ENCODE data around the gene TTC16. TPM values are rescaled to one million over a fixed set of nuclear protein-coding genes. Genes with fewer than 3 reads are reported as not detected.

TTC16 gene
- total RNA-seq, 1 experiment from 2014 or later, result 0.26 TPM

DNA sequence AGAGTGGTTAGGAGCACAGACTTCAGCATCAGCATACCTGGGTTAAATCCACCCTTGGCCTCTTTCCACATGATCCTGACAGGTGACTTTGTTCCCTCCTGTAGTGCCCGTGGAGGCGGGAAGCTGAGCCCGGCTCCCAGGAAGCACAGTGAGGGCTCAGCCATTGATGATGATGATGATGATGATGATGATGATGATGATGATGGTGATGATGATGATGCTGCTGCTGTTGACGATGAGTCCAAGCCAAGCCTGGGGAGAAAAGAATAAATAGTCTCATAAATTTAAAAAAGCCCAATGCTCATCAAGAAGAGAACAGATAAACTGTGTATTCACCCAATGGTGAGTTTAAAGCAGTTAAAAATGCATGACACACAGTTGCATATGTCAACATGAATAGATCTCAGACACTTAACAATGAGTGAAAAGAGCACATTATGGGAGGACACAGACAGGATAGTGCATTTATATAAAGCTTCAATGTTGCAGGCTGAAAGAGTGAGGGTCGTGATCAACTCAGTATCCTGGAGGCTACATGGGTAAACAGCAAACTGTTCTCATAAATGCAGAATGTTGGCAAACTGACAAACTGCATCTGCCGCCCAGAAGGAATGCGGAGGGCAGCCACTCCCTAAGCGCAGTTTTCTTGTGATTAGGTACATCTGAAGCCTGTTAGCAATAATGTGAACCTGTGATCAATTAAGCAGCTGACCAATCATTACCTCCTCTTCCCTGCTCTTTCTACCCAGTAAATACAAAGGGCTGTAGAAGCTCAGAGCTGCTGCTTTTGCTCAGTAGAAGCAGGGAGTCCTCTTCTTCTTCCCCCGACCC lies 20.8 kb upstream of the TTC16 start:
- H4K20me1 ChIP-seq (ENCODE audit: insufficient read depth), result no peaks in the 10 kb centered on the region
- H3K4me2 ChIP-seq, result no peak overlapping the region
- intact Hi-C loops (cut with micrococcal nuclease; ENCODE audit: unreplicated experiment), result no loop called here
- no peak overlapping the region for H3K4me3 ChIP-seq
- H3K4me1 ChIP-seq (replicated peaks; ENCODE audit: insufficient read depth), result peaks cover 4% of the 10 kb centered on the region
- ChIA-PET CTCF (no interaction called here), POLR2A (ENCODE audit: unreplicated experiment) (no interaction called here)
- H3K36me3 ChIP-seq (ENCODE audit: low read depth), result no peaks in the 10 kb centered on the region
- no peaks in the 10 kb centered on the region for H3K79me2 ChIP-seq (ENCODE audit: low read depth)
- no TSS peak for BruUV-seq (replicated peaks)
- H2AFZ ChIP-seq, result no peak overlapping the region
- no peaks in the 10 kb centered on the region for H3K9me2 ChIP-seq (ENCODE audit: insufficient read depth)
- H3K27me3 ChIP-seq (ENCODE audit: insufficient read depth, low read depth), result no peaks in the 10 kb centered on the region
- H3K27ac ChIP-seq, result no peak overlapping the region
- TF ChIP-seq EZH2 (IDR thresholded peaks at IDR 0.05; ENCODE audit: low read depth), result no peak
- TF ChIP-seq, protein P1, sequence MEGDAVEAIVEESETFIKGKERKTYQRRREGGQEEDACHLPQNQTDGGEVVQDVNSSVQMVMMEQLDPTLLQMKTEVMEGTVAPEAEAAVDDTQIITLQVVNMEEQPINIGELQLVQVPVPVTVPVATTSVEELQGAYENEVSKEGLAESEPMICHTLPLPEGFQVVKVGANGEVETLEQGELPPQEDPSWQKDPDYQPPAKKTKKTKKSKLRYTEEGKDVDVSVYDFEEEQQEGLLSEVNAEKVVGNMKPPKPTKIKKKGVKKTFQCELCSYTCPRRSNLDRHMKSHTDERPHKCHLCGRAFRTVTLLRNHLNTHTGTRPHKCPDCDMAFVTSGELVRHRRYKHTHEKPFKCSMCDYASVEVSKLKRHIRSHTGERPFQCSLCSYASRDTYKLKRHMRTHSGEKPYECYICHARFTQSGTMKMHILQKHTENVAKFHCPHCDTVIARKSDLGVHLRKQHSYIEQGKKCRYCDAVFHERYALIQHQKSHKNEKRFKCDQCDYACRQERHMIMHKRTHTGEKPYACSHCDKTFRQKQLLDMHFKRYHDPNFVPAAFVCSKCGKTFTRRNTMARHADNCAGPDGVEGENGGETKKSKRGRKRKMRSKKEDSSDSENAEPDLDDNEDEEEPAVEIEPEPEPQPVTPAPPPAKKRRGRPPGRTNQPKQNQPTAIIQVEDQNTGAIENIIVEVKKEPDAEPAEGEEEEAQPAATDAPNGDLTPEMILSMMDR (conservative IDR thresholded peaks at IDR 0.05), result no peak
- H3F3A ChIP-seq (ENCODE audit: insufficient read depth, low read depth), result no peaks in the 10 kb centered on the region
- DNase-seq, result no peak
- H3K9me3 ChIP-seq (ENCODE audit: insufficient read depth, low read depth), result no peaks in the 10 kb centered on the region

DNA sequence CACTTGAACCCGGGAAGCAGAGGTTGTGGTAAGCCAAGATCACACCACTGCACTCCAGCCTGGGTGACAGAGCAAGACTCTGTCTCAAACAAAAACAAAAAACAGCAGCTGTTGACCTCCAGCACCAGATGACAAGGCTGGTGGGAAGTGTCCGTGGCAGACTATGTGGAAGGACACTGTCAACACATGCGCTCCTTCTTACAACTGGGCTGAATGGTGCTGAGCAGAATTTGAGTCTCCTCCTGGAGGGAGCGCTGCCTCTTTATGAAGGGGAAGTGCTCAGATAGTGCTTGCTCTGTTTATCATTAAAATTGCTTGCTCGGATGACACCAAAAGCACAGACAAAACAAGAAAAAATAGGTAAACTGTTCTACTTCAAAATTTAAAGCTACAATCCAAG lies 18.3 kb upstream of the TTC16 start:
- Histone ChIP-seq H3K27me3 (ENCODE audit: insufficient read depth, low read depth) (no peaks in the 10 kb centered on the region), H3K4me3 (no peak overlapping the region), H3F3A (ENCODE audit: insufficient read depth, low read depth) (no peaks in the 10 kb centered on the region; the same call in 1 of the 2 replicates), H4K20me1 (ENCODE audit: insufficient read depth) (no peaks in the 10 kb centered on the region), H3K9me3 (ENCODE audit: insufficient read depth, low read depth) (no peaks in the 10 kb centered on the region), H3K79me2 (ENCODE audit: low read depth) (no peaks in the 10 kb centered on the region), H3K9me2 (ENCODE audit: insufficient read depth) (no peaks in the 10 kb centered on the region), H3K4me1 (replicated peaks; ENCODE audit: insufficient read depth) (peaks cover 4% of the 10 kb centered on the region), H2AFZ (no peak overlapping the region), H3K4me2 (no peak overlapping the region), H3K36me3 (ENCODE audit: low read depth) (no peaks in the 10 kb centered on the region), H3K27ac (no peak overlapping the region)
- CTCF ChIA-PET, result interaction anchor here (0.6 kb wide), 1 partner anchor 181 kb away, joined by 3 read pairs; no protein-coding TSS in a partner anchor
- BruUV-seq (replicated peaks), result no TSS peak
- intact Hi-C loops (cut with micrococcal nuclease; ENCODE audit: unreplicated experiment), result no loop called here
- DNase-seq, result no peak
- POLR2A ChIA-PET (ENCODE audit: unreplicated experiment), result no interaction called here
- TF ChIP-seq EZH2 (IDR thresholded peaks at IDR 0.05; ENCODE audit: low read depth), result no peak
- TF ChIP-seq, protein P1 (conservative IDR thresholded peaks at IDR 0.05), result no peak

DNA sequence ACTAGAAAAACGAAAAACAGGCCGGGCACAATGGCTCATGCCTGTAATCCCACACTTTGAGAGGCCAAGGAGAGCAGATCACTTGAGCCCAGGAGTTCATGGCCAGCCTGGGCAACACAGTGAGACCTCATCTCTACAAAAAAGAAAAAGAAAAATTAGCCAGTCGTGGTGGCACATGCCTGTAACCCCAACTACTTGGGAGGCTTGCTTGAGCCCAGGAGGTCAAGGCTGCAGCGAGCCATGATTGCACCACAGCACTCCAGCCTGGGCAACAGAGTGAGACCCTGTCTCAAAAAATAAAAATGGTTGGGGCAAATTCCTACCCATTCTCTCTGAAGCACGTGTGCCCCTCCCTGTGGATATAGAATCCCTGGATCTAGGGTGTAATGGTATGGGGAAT lies 17.5 kb upstream of the TTC16 start:
- H3K4me1 ChIP-seq (replicated peaks; ENCODE audit: insufficient read depth), result peaks cover 4% of the 10 kb centered on the region
- DNase-seq, result no peak
- H3K4me2 ChIP-seq, result no peak overlapping the region
- BruUV-seq (replicated peaks), result no TSS peak
- no peaks in the 10 kb centered on the region for H3K79me2 ChIP-seq (ENCODE audit: low read depth)
- H3K9me3 ChIP-seq (ENCODE audit: insufficient read depth, low read depth), result no peaks in the 10 kb centered on the region
- no peaks in the 10 kb centered on the region for H3K36me3 ChIP-seq (ENCODE audit: low read depth)
- intact Hi-C loops (cut with micrococcal nuclease; ENCODE audit: unreplicated experiment), result no loop called here
- H3K27me3 ChIP-seq (ENCODE audit: insufficient read depth, low read depth), result no peaks in the 10 kb centered on the region
- no peak overlapping the region for H3K4me3 ChIP-seq
- no peaks in the 10 kb centered on the region for H4K20me1 ChIP-seq (ENCODE audit: insufficient read depth)
- no peak overlapping the region for H2AFZ ChIP-seq
- TF ChIP-seq, protein P1 (conservative IDR thresholded peaks at IDR 0.05), result no peak
- no peak for TF ChIP-seq EZH2 (IDR thresholded peaks at IDR 0.05; ENCODE audit: low read depth)
- ChIA-PET POLR2A (ENCODE audit: unreplicated experiment) (no interaction called here), CTCF (interaction anchor here (0.6 kb wide), 1 partner anchor 180 kb away, joined by 3 read pairs; no protein-coding TSS in a partner anchor)
- no peak overlapping the region for H3K27ac ChIP-seq
- H3F3A ChIP-seq (ENCODE audit: insufficient read depth, low read depth), result no peaks in the 10 kb centered on the region; the same call in 1 of the 2 replicates
- no peaks in the 10 kb centered on the region for H3K9me2 ChIP-seq (ENCODE audit: insufficient read depth)
